CD8-positive, alpha-beta memory T cell (primary cell): Measurements from ENCODE around the gene RPN2. TPM values are rescaled to one million over a fixed set of nuclear protein-coding genes. Genes with fewer than 3 reads are reported as not detected.
A peak's percentile ranks its signal among the peaks of the same experiment; 100 is the strongest.

Source experiments
- CTCF ChIA-PET: fragments of 350-600 bp; sonication (Branson Sonifier 250); formaldehyde crosslinking; loops from one replicate; lab custom pipeline; 2021; ENCODE audit warnings: antibody characterized with exemption; lab: Charles Lee
- POLR2A ChIA-PET: fragments of 350-600 bp; sonication (Branson Sonifier 250); formaldehyde crosslinking; loops from one replicate; lab custom pipeline; 2021; ENCODE audit warnings: antibody characterized with exemption; lab: Charles Lee
- DNase-seq, 5 donors: peaks; one replicate each; pipeline versions ENCODE4 v3.0.0 to v3.0.0-alpha.2; 2020 to 2022; ENCODE audit warnings: mixed read lengths in 1 of 5
- H3K27ac ChIP-seq: one replicate; pipeline ENCODE4 v1.7.0; 2013; ENCODE audit warnings: low read depth, mild to moderate bottlenecking, low read length, moderate library complexity
- H3K27me3 ChIP-seq: 2 replicates; pipeline ENCODE4 v1.7.0; 2013; ENCODE audit warnings: low read length, mild to moderate bottlenecking; ENCODE audit not compliant: insufficient read depth, poor library complexity, severe bottlenecking
- H3K36me3 ChIP-seq: 2 replicates; pipeline ENCODE4 v1.7.0; 2013; ENCODE audit warnings: mild to moderate bottlenecking, low read length, moderate library complexity; ENCODE audit not compliant: insufficient read depth
- H3K4me1 ChIP-seq: 2 replicates; pipeline ENCODE4 v1.7.0; 2013; ENCODE audit warnings: mild to moderate bottlenecking, low read length, moderate library complexity; ENCODE audit not compliant: insufficient read depth
- H3K4me3 ChIP-seq: 2 replicates; pipeline ENCODE4 v1.7.0; 2013; ENCODE audit warnings: mild to moderate bottlenecking, low read length
- H3K9me3 ChIP-seq: 2 replicates; pipeline ENCODE4 v1.7.0; 2013; ENCODE audit warnings: mild to moderate bottlenecking, low read length
- H3K27ac Mint-ChIP-seq, 8 donors: one replicate each; pipeline ENCODE4 v1.8.0; 2020 to 2021; ENCODE audit warnings: mixed read lengths in 8 of 8, mild to moderate bottlenecking in 6 of 8, inconsistent platforms in 3 of 8, moderate library complexity in 3 of 8
- H3K27me3 Mint-ChIP-seq, 2 donors: one replicate each; pipeline ENCODE4 v1.8.0; 2020 to 2021; ENCODE audit warnings: mixed read lengths in 2 of 2, mild to moderate bottlenecking in 1 of 2, moderate library complexity in 1 of 2
- H3K36me3 Mint-ChIP-seq, 3 donors: one replicate each; pipeline ENCODE4 v1.8.0; 2020 to 2021; ENCODE audit warnings: mixed read lengths in 3 of 3, inconsistent platforms in 1 of 3, mild to moderate bottlenecking in 1 of 3
- H3K4me1 Mint-ChIP-seq, 3 donors: one replicate each; pipeline ENCODE4 v1.8.0; 2020 to 2021; ENCODE audit warnings: mixed read lengths in 3 of 3, inconsistent platforms in 1 of 3, mild to moderate bottlenecking in 1 of 3
- H3K4me3 Mint-ChIP-seq, 7 donors: one replicate each; pipeline ENCODE4 v1.8.0; 2020 to 2021; ENCODE audit warnings: mixed read lengths in 7 of 7, mild to moderate bottlenecking in 6 of 7, moderate library complexity in 4 of 7, inconsistent platforms in 2 of 7
- H3K9me3 Mint-ChIP-seq, 5 donors: one replicate each; pipeline ENCODE4 v1.8.0; 2020 to 2022; ENCODE audit warnings: mixed read lengths in 5 of 5, mild to moderate bottlenecking in 3 of 5, moderate library complexity in 2 of 5, inconsistent platforms in 1 of 5
- polyA plus RNA-seq: library from polyadenylated mRNA; unstranded; fragments of 300-500 nt; fragmentation: Illumina TruSeq; gene quantifications from one replicate; pipeline ENCODE4 v1.2.3, GENCODE V29; 2021
- total RNA-seq, 2 experiments: library from RNA; stranded (reverse); gene quantifications; one replicate each; pipeline ENCODE4 v1.2.3, GENCODE V29; 2021

RPN2 gene
- total and polyA plus RNA-seq, 3 experiments from 2014 or later = 155 to 281 (median 164) TPM

GRCh38 chr20:37198932-37199660 is 20.0 kb downstream of the RPN2 start:
- ChIA-PET POLR2A (no interaction called here), CTCF (no interaction called here)
- no peak for DNase-seq
- peaks cover 35% of the 10 kb centered on the region for H3K36me3 ChIP-seq
- peaks cover 29 to 32% (median 29%) of the 10 kb centered on the region in 3 donors for H3K4me1 Mint-ChIP-seq
- H3K4me3 ChIP-seq = no peak overlapping the region
- no peak overlapping the region for H3K27ac ChIP-seq
- H3K27me3 Mint-ChIP-seq = no peaks in the 10 kb centered on the region
- H3K36me3 Mint-ChIP-seq = peaks cover 4 to 76% (median 16%) of the 10 kb centered on the region in 3 donors
- H3K4me3 Mint-ChIP-seq = no peak overlapping the region
- no peaks in the 10 kb centered on the region for H3K9me3 ChIP-seq
- no peaks in the 10 kb centered on the region for H3K27me3 ChIP-seq
- peaks cover 16% of the 10 kb centered on the region for H3K4me1 ChIP-seq
- no peaks in the 10 kb centered on the region for H3K9me3 Mint-ChIP-seq
- H3K27ac Mint-ChIP-seq = peak overlapping the region in 4 of 8 donors; percentile 6 to 78 (median 36)

GRCh38 chr20:37200376-37200775 is 21.2 kb downstream of the RPN2 start:
- POLR2A ChIA-PET = no interaction called here
- CTCF ChIA-PET = interaction anchor here (0.8 to 1.9 kb wide), 2 partner anchors 10 to 334 kb away, joined by 5 to 6 read pairs; no protein-coding TSS in a partner anchor

GRCh38 chr20:37200926-37201826 is 22.0 kb downstream of the RPN2 start:
- Mint-ChIP-seq H3K4me3 (no peak overlapping the region), H3K27ac (peak overlapping the region in 1 of 8 donors; percentile 38), H3K4me1 (peaks cover 15 to 18% (median 15%) of the 10 kb centered on the region in 3 donors), H3K36me3 (peaks cover 12 to 87% (median 27%) of the 10 kb centered on the region in 3 donors), H3K27me3 (no peaks in the 10 kb centered on the region), H3K9me3 (no peaks in the 10 kb centered on the region)
- Histone ChIP-seq H3K9me3 (no peaks in the 10 kb centered on the region), H3K4me3 (no peak overlapping the region), H3K4me1 (no peaks in the 10 kb centered on the region), H3K36me3 (peaks cover 51% of the 10 kb centered on the region), H3K27me3 (no peaks in the 10 kb centered on the region), H3K27ac (no peak overlapping the region)
- CTCF ChIA-PET = interaction anchor here (1.1 to 2.7 kb wide), 3 partner anchors 9 to 332 kb away, joined by 5 to 8 read pairs (median 6); no protein-coding TSS in a partner anchor
- POLR2A ChIA-PET = interaction anchor here (0.7 kb wide), 1 partner anchor 334 kb away, joined by 4 read pairs; no protein-coding TSS in a partner anchor
- no peak for DNase-seq

More at GRCh38 chr20:37200376-37200775, 21.2 kb downstream of the RPN2 start:
- Mint-ChIP-seq H3K4me3 (no peak overlapping the region), H3K36me3 (peaks cover 9 to 83% (median 25%) of the 10 kb centered on the region in 3 donors), H3K9me3 (no peaks in the 10 kb centered on the region), H3K4me1 (peaks cover 20% of the 10 kb centered on the region in 3 donors), H3K27ac (peak overlapping the region in 1 of 8 donors; percentile 21), H3K27me3 (no peaks in the 10 kb centered on the region)
- Histone ChIP-seq H3K36me3 (peaks cover 47% of the 10 kb centered on the region), H3K9me3 (no peaks in the 10 kb centered on the region), H3K4me3 (no peak overlapping the region), H3K27me3 (no peaks in the 10 kb centered on the region), H3K27ac (no peak overlapping the region), H3K4me1 (peaks cover 6% of the 10 kb centered on the region)
- no peak for DNase-seq

- POLR2A ChIA-PET = interaction anchor here (0.7 kb wide), 1 partner anchor 333 kb away, joined by 4 read pairs; no protein-coding TSS in a partner anchor
- no peak overlapping the region for H3K4me3 ChIP-seq
These were observed 22.7 kb downstream of the RPN2 start for GRCh38 chr20:37201827-37202162.

GRCh38 chr20:37202267-37202943 is 23.3 kb downstream of the RPN2 start:
- H3K4me1 ChIP-seq = no peaks in the 10 kb centered on the region
- no peak overlapping the region for H3K27ac ChIP-seq
- Mint-ChIP-seq H3K4me1 (peaks cover 4 to 8% (median 4%) of the 10 kb centered on the region in 3 donors), H3K9me3 (no peaks in the 10 kb centered on the region), H3K27me3 (no peaks in the 10 kb centered on the region), H3K4me3 (no peak overlapping the region), H3K27ac (peak overlapping the region in 2 of 8 donors; percentile 41 to 47), H3K36me3 (peaks cover 12 to 90% (median 24%) of the 10 kb centered on the region in 3 donors)
- peak in 1 of 5 donors; percentile 12 for DNase-seq
- ChIA-PET CTCF (interaction anchor here (1.4 to 2.7 kb wide), 2 partner anchors 12 to 331 kb away, joined by 4 to 8 read pairs; no protein-coding TSS in a partner anchor), POLR2A (no interaction called here)
- peaks cover 58% of the 10 kb centered on the region for H3K36me3 ChIP-seq
- no peaks in the 10 kb centered on the region for H3K9me3 ChIP-seq
- no peak overlapping the region for H3K4me3 ChIP-seq
- no peaks in the 10 kb centered on the region for H3K27me3 ChIP-seq

More at GRCh38 chr20:37201827-37202162, 22.7 kb downstream of the RPN2 start:
- H3K36me3 ChIP-seq = peaks cover 52% of the 10 kb centered on the region
- H3K9me3 Mint-ChIP-seq = no peaks in the 10 kb centered on the region
- DNase-seq = no peak
- peak overlapping the region in 2 of 8 donors; percentile 41 for H3K27ac Mint-ChIP-seq
- peaks cover 12 to 89% (median 23%) of the 10 kb centered on the region in 3 donors for H3K36me3 Mint-ChIP-seq
- H3K27me3 Mint-ChIP-seq = no peaks in the 10 kb centered on the region
- H3K9me3 ChIP-seq = no peaks in the 10 kb centered on the region
- no peaks in the 10 kb centered on the region for H3K27me3 ChIP-seq
- H3K27ac ChIP-seq = no peak overlapping the region
- H3K4me1 Mint-ChIP-seq = peaks cover 9 to 13% (median 10%) of the 10 kb centered on the region in 3 donors
- CTCF ChIA-PET = interaction anchor here (1.1 to 2.7 kb wide), 3 partner anchors 10 to 332 kb away, joined by 5 to 8 read pairs (median 6); no protein-coding TSS in a partner anchor
- no peaks in the 10 kb centered on the region for H3K4me1 ChIP-seq
- H3K4me3 Mint-ChIP-seq = no peak overlapping the region

- no peak overlapping the region for H3K27ac ChIP-seq
- Mint-ChIP-seq H3K36me3 (peaks cover 7 to 91% (median 28%) of the 10 kb centered on the region in 3 donors), H3K27me3 (no peaks in the 10 kb centered on the region), H3K4me3 (no peak overlapping the region), H3K4me1 (peaks cover 4 to 5% (median 4%) of the 10 kb centered on the region in 3 donors), H3K27ac (peak overlapping the region in 1 of 8 donors; percentile 38), H3K9me3 (no peaks in the 10 kb centered on the region)
- no peak overlapping the region for H3K4me3 ChIP-seq
- ChIA-PET POLR2A (no interaction called here), CTCF (interaction anchor here (3.6 kb wide), 1 partner anchor 8 kb away, joined by 14 read pairs; no protein-coding TSS in a partner anchor)
- no peaks in the 10 kb centered on the region for H3K27me3 ChIP-seq
- no peak for DNase-seq
- H3K9me3 ChIP-seq = no peaks in the 10 kb centered on the region
- no peaks in the 10 kb centered on the region for H3K4me1 ChIP-seq
- H3K36me3 ChIP-seq = peaks cover 63% of the 10 kb centered on the region
These were observed 24.9 kb downstream of the RPN2 start for GRCh38 chr20:37204056-37204455.

- Histone ChIP-seq H3K36me3 (peaks cover 68% of the 10 kb centered on the region), H3K27me3 (no peaks in the 10 kb centered on the region), H3K9me3 (no peaks in the 10 kb centered on the region), H3K4me1 (no peaks in the 10 kb centered on the region), H3K4me3 (no peak overlapping the region), H3K27ac (no peak overlapping the region)
- Mint-ChIP-seq H3K4me3 (peak overlapping the region in 1 of 7 donors; percentile 21), H3K9me3 (no peaks in the 10 kb centered on the region), H3K36me3 (peaks cover 7 to 91% (median 25%) of the 10 kb centered on the region in 3 donors), H3K27ac (peak overlapping the region in 2 of 8 donors; percentile 26 to 88), H3K27me3 (no peaks in the 10 kb centered on the region), H3K4me1 (peaks cover 4 to 5% (median 4%) of the 10 kb centered on the region in 3 donors)
- CTCF ChIA-PET = interaction anchor here (0.9 to 3.6 kb wide), 2 partner anchors 9 to 13 kb away, joined by 3 to 14 read pairs; no protein-coding TSS in a partner anchor
- POLR2A ChIA-PET = no interaction called here
- no peak for DNase-seq
These were observed 26.0 kb downstream of the RPN2 start for GRCh38 chr20:37205130-37205529.
